ENCODE results near the gene PAX2.
A peak's percentile ranks its signal among the peaks of the same experiment; 100 is the strongest.

Gene PAX2

GRCh38 chr10:100878291-100878910, 133.0 kb downstream of the PAX2 start:
- no peaks in the 10 kb centered on the region for H3K9me3 ChIP-seq (ENCODE audit: control insufficient read depth, insufficient read depth, low read length)
- WGBS (ENCODE audit: insufficient coverage, insufficient read length), result no CpG with 5 or more reads among the region's 5 CpGs
- H3K4me3 ChIP-seq (ENCODE audit: low read length), result no peak overlapping the region
- H3K36me3 ChIP-seq (ENCODE audit: control insufficient read depth, insufficient read depth, low read length), result no peaks in the 10 kb centered on the region
- DNase-seq (ENCODE audit: low read depth, low spot score), result peak; percentile 61
- no peak overlapping the region for H3K27ac ChIP-seq (ENCODE audit: low read length)
- H3K27me3 ChIP-seq (ENCODE audit: control insufficient read depth, insufficient read depth, low read length), result no peaks in the 10 kb centered on the region
- peaks cover 2% of the 10 kb centered on the region for H3K4me1 ChIP-seq (ENCODE audit: control insufficient read depth, insufficient read depth, low read length)

Measured in iPS DF 6.9 (cell line).